Activated naive CD8-positive, alpha-beta T cell (primary cell): Measurements from ENCODE around the gene CD44.
A peak's percentile ranks its signal among the peaks of the same experiment; 100 is the strongest.

ENCODE experiments used
- H3K27ac Mint-ChIP-seq: one replicate; pipeline ENCODE4 v1.8.0; 2021; ENCODE audit warnings: mixed read lengths
- H3K27me3 Mint-ChIP-seq: one replicate; pipeline ENCODE4 v1.8.0; 2021; ENCODE audit warnings: mixed read lengths
- H3K36me3 Mint-ChIP-seq: one replicate; pipeline ENCODE4 v1.8.0; 2021; ENCODE audit warnings: mixed read lengths
- H3K4me1 Mint-ChIP-seq: one replicate; pipeline ENCODE4 v1.8.0; 2021; ENCODE audit warnings: low read depth, mixed read lengths
- H3K4me3 Mint-ChIP-seq: one replicate; pipeline ENCODE4 v1.8.0; 2021; ENCODE audit warnings: mild to moderate bottlenecking, mixed read lengths
- H3K9me3 Mint-ChIP-seq: one replicate; pipeline ENCODE4 v1.8.0; 2021; ENCODE audit warnings: low read depth, mixed read lengths

Gene CD44

DNA sequence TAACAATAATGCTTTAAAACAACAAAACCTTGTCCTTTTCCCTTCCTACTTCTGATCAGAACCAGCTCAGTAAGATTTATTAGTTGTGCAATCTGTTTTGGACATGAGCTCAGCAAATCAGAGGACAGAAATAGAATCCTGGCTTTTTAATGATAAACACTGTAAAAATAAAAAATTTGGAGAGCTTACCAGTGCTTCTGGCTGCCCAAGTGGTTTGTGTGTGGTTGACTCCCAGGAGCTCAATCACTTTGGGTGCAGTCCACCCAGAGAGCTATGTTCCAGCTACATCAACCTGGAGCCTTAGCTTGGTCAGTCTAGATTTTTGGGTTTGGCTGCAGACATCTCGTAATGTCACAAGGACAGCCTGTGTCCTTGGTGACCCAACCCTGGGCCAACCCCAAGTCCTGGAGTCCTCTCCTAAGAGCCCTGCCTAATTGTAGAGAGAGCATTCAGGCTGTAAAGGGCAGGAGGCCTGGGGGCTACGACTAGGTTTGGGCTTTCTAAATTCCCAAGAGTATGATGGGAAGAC is 28.5 kb downstream of the CD44 start:
- H3K4me3 Mint-ChIP-seq, result peak overlapping the region; percentile 81
- H3K36me3 Mint-ChIP-seq, result peaks cover 32% of the 10 kb centered on the region
- peak overlapping the region; percentile 96 for H3K27ac Mint-ChIP-seq
- H3K9me3 Mint-ChIP-seq, result no peaks in the 10 kb centered on the region
- H3K4me1 Mint-ChIP-seq, result peaks cover 100% of the 10 kb centered on the region
- H3K27me3 Mint-ChIP-seq, result no peaks in the 10 kb centered on the region

DNA sequence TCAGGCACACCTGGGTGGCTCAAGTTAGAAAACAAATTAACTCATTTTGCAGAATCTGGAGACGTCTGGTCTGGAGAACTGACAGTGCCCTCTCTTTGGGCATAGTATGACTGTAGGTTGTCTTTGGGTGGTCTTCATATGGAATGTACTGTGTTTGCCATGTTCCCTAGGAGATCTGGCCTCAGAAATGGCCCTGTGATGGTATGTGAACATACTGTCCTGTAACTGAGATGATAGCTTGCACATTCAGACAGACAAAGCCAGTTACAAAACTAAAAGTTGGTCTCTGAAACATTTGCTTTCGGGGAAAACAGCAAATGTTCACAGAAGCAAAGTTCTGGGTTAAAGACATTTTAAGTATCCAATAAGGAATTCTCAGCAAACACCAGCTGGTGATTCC is 29.7 kb downstream of the CD44 start:
- Mint-ChIP-seq H3K27me3 (no peaks in the 10 kb centered on the region), H3K4me1 (peaks cover 100% of the 10 kb centered on the region), H3K4me3 (peak overlapping the region; percentile 74), H3K36me3 (peaks cover 34% of the 10 kb centered on the region), H3K9me3 (no peaks in the 10 kb centered on the region), H3K27ac (peak overlapping the region; percentile 96)

DNA sequence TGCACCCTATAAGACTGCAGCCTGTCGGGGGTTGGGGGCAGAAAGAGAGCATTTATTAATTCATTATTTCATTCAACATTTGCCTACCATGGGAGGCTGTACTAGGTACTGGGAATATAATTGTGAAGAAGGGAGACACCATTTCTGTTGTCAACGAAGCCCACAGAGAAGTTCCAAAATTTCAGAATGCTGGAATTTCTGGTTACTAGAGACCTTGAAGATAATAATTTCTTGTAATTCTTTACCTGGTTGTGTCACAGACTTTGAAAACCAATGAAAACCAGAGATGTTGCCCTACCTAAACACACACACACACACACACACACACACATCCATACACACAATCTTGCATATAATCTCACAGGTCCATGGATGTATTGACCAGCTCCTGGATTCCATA is 30.1 kb downstream of the CD44 start:
- Mint-ChIP-seq H3K36me3 (peaks cover 36% of the 10 kb centered on the region), H3K4me1 (peaks cover 100% of the 10 kb centered on the region), H3K9me3 (no peaks in the 10 kb centered on the region), H3K4me3 (peak overlapping the region; percentile 74), H3K27ac (peak overlapping the region; percentile 96), H3K27me3 (no peaks in the 10 kb centered on the region)

DNA sequence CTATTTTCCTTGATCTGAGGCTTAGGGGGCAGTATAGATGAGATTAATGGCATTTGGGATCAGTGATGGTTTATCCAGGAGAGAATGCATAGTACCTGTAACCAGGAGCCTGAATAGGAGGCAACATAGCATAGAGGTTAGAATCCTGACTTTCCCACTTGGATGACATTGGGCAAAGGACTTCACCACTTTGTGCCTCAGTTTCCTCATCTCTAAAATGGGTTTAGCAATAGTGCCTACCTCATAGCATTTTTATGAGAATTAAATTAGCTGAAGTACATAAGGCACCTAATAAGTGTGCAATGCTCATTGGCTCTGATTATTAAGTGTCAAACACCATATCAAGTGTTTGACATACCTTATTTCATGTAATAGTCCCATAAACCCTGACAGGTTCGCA is 30.8 kb downstream of the CD44 start:
- peak overlapping the region; percentile 96 for H3K27ac Mint-ChIP-seq
- no peaks in the 10 kb centered on the region for H3K9me3 Mint-ChIP-seq
- peak overlapping the region; percentile 56 for H3K4me3 Mint-ChIP-seq
- no peaks in the 10 kb centered on the region for H3K27me3 Mint-ChIP-seq
- peaks cover 37% of the 10 kb centered on the region for H3K36me3 Mint-ChIP-seq
- H3K4me1 Mint-ChIP-seq, result peaks cover 100% of the 10 kb centered on the region

DNA sequence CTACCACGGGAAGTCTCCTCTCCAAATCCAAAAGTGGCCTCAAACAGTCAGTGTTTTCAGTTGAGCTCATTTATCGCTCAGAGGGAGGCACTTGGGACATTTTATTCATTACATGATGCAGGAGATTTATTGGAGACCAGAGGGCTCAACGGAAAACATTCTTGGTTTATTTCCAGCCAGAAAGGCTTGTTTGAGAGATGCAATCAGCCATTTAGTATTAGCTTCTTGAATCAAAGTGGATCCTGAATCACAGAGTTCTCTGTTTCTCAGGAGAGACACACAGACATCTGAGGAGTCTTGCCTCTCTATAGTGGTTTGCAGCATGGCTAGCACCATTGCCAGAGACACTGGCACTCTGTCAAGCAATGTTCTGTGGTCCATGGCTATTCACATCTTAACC is 31.5 kb downstream of the CD44 start:
- no peaks in the 10 kb centered on the region for H3K27me3 Mint-ChIP-seq
- peaks cover 100% of the 10 kb centered on the region for H3K4me1 Mint-ChIP-seq
- peak overlapping the region; percentile 36 for H3K4me3 Mint-ChIP-seq
- H3K9me3 Mint-ChIP-seq, result no peaks in the 10 kb centered on the region
- H3K36me3 Mint-ChIP-seq, result peaks cover 44% of the 10 kb centered on the region
- H3K27ac Mint-ChIP-seq, result peak overlapping the region; percentile 96

DNA sequence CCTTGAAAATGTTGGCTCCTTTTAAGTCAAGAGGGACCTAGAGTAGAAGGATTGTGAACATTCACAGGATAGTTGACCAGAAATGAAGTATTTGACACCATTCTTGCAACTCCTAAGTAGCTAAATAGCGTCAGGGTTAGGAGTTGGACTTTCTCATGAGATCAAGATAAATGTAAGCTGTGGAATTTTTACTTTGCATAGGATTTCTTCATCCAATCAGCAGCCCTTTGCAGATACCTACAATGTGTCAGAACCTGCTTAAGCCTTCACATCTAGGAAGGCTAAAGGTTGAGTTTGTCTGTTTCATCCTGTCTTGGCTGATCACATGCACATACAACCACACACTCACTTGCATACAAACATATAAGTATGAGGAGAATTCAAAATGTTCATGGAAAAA is 32.3 kb downstream of the CD44 start:
- H3K4me3 Mint-ChIP-seq, result peak overlapping the region; percentile 11
- peak overlapping the region; percentile 96 for H3K27ac Mint-ChIP-seq
- H3K27me3 Mint-ChIP-seq, result no peaks in the 10 kb centered on the region
- H3K9me3 Mint-ChIP-seq, result no peaks in the 10 kb centered on the region
- H3K4me1 Mint-ChIP-seq, result peaks cover 96% of the 10 kb centered on the region
- peaks cover 44% of the 10 kb centered on the region for H3K36me3 Mint-ChIP-seq

DNA sequence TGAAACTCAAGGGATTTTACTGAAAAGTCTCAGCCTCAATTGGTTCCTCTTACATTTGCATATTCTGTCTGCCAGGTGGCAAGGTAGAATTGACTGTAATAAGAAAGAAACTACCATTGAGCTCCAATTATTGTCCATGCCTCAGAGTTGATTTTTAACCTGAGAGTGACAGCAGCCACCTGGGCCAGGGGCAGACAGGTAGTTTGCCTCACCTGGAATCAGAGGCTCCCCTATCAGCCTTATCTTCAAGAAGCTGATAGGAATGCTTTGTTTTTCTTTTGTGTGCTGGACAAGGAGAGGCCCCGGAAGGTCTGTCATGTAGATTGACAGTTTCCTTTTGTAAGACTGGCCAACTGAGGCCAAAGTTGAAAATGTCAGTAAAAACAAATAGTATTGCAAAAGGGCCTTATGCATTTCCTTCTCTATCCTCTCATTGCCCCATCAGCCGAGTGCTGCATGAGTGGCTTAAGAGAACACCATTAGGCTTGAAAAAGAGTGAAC is 34.1 kb downstream of the CD44 start:
- peaks cover 49% of the 10 kb centered on the region for H3K36me3 Mint-ChIP-seq

DNA sequence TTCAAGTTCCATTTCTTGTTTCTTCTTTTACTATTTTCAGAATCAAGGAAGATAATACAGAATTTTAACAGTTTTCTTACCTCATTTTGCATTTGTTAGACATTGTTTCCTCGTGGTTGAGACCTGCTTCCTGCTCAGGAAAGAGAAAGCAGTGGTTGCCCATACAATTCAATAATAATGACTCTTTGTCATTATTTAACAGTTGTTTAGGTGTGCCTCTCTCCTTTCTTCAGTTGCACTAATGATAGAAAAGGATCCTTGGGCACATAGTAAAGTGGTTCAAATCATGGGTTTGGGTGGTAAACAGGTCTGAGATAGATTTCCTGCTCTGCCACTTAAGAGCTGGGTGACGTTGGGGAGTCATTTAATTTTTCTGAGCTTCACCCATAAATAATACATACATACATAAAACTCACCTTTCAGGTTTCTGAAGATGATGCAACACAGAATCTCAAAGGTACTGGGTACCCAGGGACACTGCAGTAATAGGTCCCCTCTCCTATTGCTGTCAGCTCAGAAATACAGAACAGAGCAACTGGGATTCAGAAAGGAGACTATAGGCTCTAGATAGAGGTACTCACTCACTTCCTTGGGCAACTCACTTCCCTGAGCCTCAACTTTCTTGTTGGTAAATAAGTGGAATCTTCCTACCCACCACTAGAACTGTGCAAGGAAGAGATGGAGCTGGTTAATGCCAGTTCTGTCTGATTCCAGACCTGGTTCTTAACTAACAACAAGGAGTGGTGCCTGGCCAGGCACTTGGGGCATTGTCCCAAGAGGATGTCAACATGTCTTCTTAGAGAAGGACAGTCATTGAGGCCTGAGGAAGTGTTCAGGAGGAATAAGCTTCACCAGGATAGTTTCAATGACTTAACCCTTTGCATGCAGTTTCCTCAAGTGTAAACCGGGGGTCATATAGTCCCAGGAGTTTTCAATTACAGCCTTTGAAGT is 34.9 kb downstream of the CD44 start:
- Mint-ChIP-seq H3K4me1 (peaks cover 96% of the 10 kb centered on the region), H3K27ac (peak overlapping the region; percentile 96)

More for the DNA sequence above, 34.1 kb downstream of the CD44 start:
- Mint-ChIP-seq H3K4me1 (peaks cover 96% of the 10 kb centered on the region), H3K9me3 (no peaks in the 10 kb centered on the region), H3K27me3 (no peaks in the 10 kb centered on the region), H3K4me3 (peak overlapping the region; percentile 79), H3K27ac (peak overlapping the region; percentile 96)

DNA sequence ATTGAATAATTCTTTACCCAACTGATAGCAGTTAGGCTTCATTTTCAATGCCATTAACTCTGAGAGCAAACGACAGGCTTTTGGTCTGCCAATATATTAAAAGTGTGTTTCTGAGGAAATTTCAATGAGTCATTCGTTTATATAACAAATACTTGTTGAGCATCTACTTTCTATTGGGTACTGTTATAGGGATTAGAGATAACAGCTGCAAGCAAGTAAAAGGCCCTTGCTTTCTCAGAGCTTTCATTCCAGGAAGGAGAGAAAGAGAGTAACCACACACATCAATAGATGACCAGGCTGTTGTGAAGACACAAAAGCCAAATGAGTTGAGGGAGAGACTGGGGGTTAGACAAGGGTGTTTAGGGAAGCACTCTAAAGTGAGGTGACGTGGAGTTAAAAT is 35.7 kb downstream of the CD44 start:
- H3K27me3 Mint-ChIP-seq, result no peaks in the 10 kb centered on the region
- no peaks in the 10 kb centered on the region for H3K9me3 Mint-ChIP-seq
- peaks cover 96% of the 10 kb centered on the region for H3K4me1 Mint-ChIP-seq
- H3K36me3 Mint-ChIP-seq, result peaks cover 42% of the 10 kb centered on the region
- H3K27ac Mint-ChIP-seq, result peak overlapping the region; percentile 96
- peak overlapping the region; percentile 79 for H3K4me3 Mint-ChIP-seq

More for the DNA sequence above, 34.9 kb downstream of the CD44 start:
- Mint-ChIP-seq H3K27me3 (no peaks in the 10 kb centered on the region), H3K4me3 (peak overlapping the region; percentile 79), H3K36me3 (peaks cover 49% of the 10 kb centered on the region), H3K9me3 (no peaks in the 10 kb centered on the region)

DNA sequence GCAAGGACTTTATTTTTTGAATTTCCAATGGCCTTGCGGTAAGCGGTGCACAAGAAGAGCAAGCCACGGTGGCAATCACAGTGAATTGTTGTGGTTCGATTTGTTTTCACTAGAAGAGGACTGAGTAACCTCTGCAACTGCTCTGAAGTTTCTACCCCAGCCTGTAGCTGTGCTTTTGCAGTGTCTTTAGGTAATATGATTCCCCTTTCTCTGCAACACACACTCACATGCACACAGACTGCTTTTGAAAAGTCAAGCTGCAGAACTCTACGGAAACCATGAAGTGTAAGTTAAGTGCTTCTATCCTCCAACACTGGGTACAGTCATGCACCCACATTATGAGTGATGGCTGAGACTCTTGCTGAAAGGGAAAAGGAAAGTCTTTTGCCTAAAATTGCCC is 38.4 kb downstream of the CD44 start:
- peaks cover 3% of the 10 kb centered on the region for H3K9me3 Mint-ChIP-seq
- H3K27me3 Mint-ChIP-seq, result no peaks in the 10 kb centered on the region
- H3K4me3 Mint-ChIP-seq, result peak overlapping the region; percentile 80
- H3K36me3 Mint-ChIP-seq, result peaks cover 50% of the 10 kb centered on the region
- H3K27ac Mint-ChIP-seq, result peak overlapping the region; percentile 96
- H3K4me1 Mint-ChIP-seq, result peaks cover 91% of the 10 kb centered on the region

DNA sequence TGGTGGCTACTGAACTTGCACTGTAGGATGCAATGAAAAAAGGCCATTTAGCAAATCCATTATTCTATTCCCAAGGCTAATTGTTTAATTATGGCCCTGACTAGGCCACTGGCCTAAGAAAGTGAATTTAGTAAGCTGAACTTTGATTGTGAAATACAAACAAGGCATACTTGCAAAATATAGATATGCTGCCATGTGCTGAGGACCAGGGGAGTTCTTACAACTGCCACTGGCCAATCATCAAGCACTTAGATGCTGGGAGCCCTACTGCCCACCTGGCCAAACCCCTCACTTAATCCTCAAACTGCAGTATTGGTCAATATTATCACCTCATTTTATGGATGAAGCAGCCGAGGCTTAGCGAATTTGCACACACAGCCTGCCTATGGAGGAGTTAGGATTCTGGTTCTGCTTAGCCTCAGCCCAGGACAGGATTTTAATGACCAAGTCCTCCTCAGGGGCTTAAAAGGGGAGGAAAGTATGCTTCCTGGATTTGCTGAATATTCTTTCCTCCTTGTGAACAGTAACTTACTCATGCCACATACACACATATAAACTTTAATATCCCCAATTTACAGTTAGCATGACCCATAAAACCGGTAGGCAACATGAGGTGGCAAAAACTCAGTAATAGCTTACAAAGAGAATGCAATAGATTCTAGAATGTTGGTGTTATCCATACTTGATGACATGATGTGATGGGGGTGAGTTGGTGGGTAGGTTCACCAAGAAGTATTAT is 39.3 kb downstream of the CD44 start:
- Mint-ChIP-seq H3K36me3 (peaks cover 54% of the 10 kb centered on the region), H3K27ac (peak overlapping the region; percentile 96), H3K27me3 (no peaks in the 10 kb centered on the region), H3K9me3 (peaks cover 3% of the 10 kb centered on the region), H3K4me1 (peaks cover 91% of the 10 kb centered on the region), H3K4me3 (peak overlapping the region; percentile 80)

DNA sequence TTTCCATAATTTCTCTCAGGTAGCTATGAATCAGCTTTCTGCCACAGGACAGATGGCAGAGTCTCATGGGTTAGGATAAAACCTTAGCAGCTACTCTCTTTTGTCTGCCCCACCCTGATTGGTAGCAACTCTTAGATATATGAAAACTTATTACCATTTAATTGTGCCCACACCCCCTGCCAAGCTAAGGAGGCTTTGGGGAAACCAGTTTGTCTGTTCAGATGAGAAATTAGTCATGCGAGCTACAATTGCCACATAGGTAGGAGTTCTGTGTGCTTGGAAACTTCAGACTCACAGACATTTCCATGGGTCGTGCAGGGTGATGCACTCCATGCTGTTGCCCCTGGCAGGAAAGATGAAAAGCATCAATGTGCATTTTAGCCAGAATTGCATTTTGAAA is 39.9 kb downstream of the CD44 start:
- Mint-ChIP-seq H3K27me3 (no peaks in the 10 kb centered on the region), H3K4me1 (peaks cover 91% of the 10 kb centered on the region), H3K36me3 (peaks cover 53% of the 10 kb centered on the region), H3K9me3 (peaks cover 3% of the 10 kb centered on the region), H3K4me3 (peak overlapping the region; percentile 80), H3K27ac (peak overlapping the region; percentile 96)

DNA sequence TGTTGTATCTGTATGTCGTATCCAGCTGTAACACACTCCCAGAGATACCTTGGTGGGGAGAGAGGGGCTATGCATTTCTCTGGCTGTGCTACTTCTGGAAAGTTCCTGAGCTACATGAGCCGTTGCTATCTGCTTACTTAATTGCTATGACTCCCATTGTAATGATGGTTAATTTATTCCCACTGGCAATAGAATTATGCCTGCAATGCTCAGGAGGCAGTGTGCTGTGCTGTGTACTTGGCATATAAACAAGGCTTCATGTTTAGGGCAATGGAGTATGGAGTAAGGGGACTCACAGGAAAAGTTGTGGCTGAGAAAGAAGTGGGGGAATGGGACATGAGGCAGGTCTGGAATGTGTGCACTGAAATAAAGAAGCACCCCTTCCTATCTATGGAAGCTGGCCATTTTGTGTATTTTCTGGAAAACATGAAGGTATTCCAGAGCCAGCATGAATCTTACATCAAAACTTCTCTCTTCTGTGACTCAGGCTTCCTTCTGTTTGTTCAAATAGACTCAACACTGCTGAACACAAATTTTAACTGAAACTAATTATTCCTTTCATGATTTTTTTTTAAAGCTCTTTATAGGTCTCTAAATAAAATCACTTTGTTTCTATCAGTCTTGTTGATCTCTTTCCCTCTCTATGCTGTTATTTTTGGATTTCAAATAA is 40.6 kb downstream of the CD44 start:
- peaks cover 87% of the 10 kb centered on the region for H3K4me1 Mint-ChIP-seq
- H3K27ac Mint-ChIP-seq, result peak overlapping the region; percentile 96
- peaks cover 3% of the 10 kb centered on the region for H3K9me3 Mint-ChIP-seq
- peaks cover 53% of the 10 kb centered on the region for H3K36me3 Mint-ChIP-seq
- no peaks in the 10 kb centered on the region for H3K27me3 Mint-ChIP-seq
- H3K4me3 Mint-ChIP-seq, result peak overlapping the region; percentile 80
